Smooth muscle cell (in vitro differentiated cells): ENCODE data around the gene MTHFSD. TPM values are rescaled to one million over a fixed set of nuclear protein-coding genes. Genes with fewer than 3 reads are reported as not detected.

ENCODE experiments used
- DNase-seq: peaks from one replicate; lab custom pipeline; 2025; ENCODE audit not compliant: unreplicated experiment; lab: John Stamatoyannopoulos, UW
- H2AFZ ChIP-seq: fragments of 200-600 bp; sonication (generic); 2 replicates; pipeline ENCODE4 v1.6.0; 2016; ENCODE audit warnings: antibody characterized with exemption, low read depth, mild to moderate bottlenecking
- H3F3A ChIP-seq: fragments of 200-600 bp; sonication (generic); 2 replicates; pipeline ENCODE4 v1.6.0; 2017; ENCODE audit warnings: antibody characterized with exemption, low read depth
- H3K27ac ChIP-seq: fragments of 200-600 bp; sonication (generic); 2 replicates; pipeline ENCODE4 v1.5.1; 2016; ENCODE audit warnings: low read depth, mild to moderate bottlenecking
- H3K27me3 ChIP-seq: fragments of 200-600 bp; sonication (generic); 2 replicates; pipeline ENCODE4 v1.6.1; 2016; ENCODE audit warnings: low read depth, mild to moderate bottlenecking
- H3K36me3 ChIP-seq: fragments of 200-600 bp; sonication (generic); 2 replicates; pipeline ENCODE4 v1.5.1; 2016; ENCODE audit warnings: low read depth
- H3K4me1 ChIP-seq: fragments of 200-600 bp; sonication (generic); 2 replicates; pipeline ENCODE4 v1.5.1; 2016; ENCODE audit warnings: low read depth
- H3K4me2 ChIP-seq: fragments of 200-600 bp; sonication (generic); 2 replicates; pipeline ENCODE4 v1.6.0; 2016; ENCODE audit warnings: mild to moderate bottlenecking
- H3K4me3 ChIP-seq: fragments of 200-600 bp; sonication (generic); 2 replicates; pipeline ENCODE4 v1.5.1; 2016; ENCODE audit warnings: mild to moderate bottlenecking
- H3K79me2 ChIP-seq: fragments of 200-600 bp; sonication (generic); 2 replicates; pipeline ENCODE4 v1.6.0; 2016; ENCODE audit warnings: low read depth, mild to moderate bottlenecking
- H3K9ac ChIP-seq: fragments of 200-600 bp; sonication (generic); 2 replicates; pipeline ENCODE4 v1.6.0; 2016; ENCODE audit warnings: low read depth
- H3K9me3 ChIP-seq: fragments of 200-600 bp; sonication (generic); replicated peaks from 2 replicates; pipeline ENCODE4 v1.5.1; 2016; ENCODE audit warnings: low read depth
- H4K20me1 ChIP-seq: fragments of 200-600 bp; sonication (generic); 2 replicates; pipeline ENCODE4 v1.6.0; 2016; ENCODE audit warnings: low read depth
- WGBS: methylation state at CpG from one replicate; pipeline ENCODE4 v1.1.7; 2016; ENCODE audit warnings: low lambda C conversion rate; 5-methylcytosine and 5-hydroxymethylcytosine counted together
- polyA plus RNA-seq: library from polyadenylated mRNA; unstranded; fragments of >200 nt; fragmentation: Nextera tagmentation; extraction: Ambion mirVana; gene quantifications from 2 replicates; pipeline ENCODE4 v1.2.1, GENCODE V29; 2016
- total RNA-seq: library from RNA; depleted of rRNA; stranded (reverse); fragments of >200 nt; gene quantifications from 2 replicates; pipeline ENCODE4 v1.2.3, GENCODE V29; 2014
- TF ChIP-seq, protein P1 (sequence below): fragments of 200-600 bp; sonication (generic); IDR thresholded peaks from 2 replicates; pipeline ENCODE4 v1.5.1; 2017; ENCODE audit warnings: borderline replicate concordance, mild to moderate bottlenecking, antibody characterized with exemption; ENCODE audit not compliant: insufficient read depth, poor library complexity, severe bottlenecking

The MTHFSD gene
- total and polyA plus RNA-seq, 2 experiments from 2014 or later, result 13.3 to 23.0 TPM

DNA sequence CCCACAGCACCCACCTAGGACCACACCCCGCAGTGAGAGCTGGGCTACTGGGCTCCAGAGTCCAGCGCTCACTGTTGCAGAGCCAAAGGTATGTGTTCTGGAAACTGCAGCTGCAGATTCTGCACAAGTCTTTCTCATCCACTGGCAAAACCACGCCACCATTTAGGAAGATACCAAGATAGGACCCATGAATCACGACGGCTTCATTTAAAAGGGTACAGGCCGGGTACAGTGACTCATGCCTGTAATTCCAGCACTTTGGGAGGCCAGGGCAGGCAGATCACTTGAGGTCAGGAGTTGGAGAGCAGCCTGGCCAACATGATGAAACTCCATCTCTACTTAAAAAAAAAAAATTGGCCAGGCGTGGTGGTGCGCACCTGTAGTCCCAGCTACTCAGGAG is 25.9 kb downstream of the MTHFSD start:
- Histone ChIP-seq H3K36me3 (no peaks in the 10 kb centered on the region), H3K9me3 (no peaks in the 10 kb centered on the region), H3K79me2 (no peaks in the 10 kb centered on the region), H3K4me1 (no peaks in the 10 kb centered on the region), H3K4me2 (peak overlapping the region; percentile 15), H4K20me1 (no peaks in the 10 kb centered on the region), H3K4me3 (no peak overlapping the region), H3K9ac (no peak overlapping the region), H3K27ac (no peak overlapping the region), H3K27me3 (no peaks in the 10 kb centered on the region), H2AFZ (no peak overlapping the region), H3F3A (no peaks in the 10 kb centered on the region)
- no peak for DNase-seq
- 49% methylated on average over 8 of the region's 8 CpGs for WGBS
- TF ChIP-seq, protein P1, sequence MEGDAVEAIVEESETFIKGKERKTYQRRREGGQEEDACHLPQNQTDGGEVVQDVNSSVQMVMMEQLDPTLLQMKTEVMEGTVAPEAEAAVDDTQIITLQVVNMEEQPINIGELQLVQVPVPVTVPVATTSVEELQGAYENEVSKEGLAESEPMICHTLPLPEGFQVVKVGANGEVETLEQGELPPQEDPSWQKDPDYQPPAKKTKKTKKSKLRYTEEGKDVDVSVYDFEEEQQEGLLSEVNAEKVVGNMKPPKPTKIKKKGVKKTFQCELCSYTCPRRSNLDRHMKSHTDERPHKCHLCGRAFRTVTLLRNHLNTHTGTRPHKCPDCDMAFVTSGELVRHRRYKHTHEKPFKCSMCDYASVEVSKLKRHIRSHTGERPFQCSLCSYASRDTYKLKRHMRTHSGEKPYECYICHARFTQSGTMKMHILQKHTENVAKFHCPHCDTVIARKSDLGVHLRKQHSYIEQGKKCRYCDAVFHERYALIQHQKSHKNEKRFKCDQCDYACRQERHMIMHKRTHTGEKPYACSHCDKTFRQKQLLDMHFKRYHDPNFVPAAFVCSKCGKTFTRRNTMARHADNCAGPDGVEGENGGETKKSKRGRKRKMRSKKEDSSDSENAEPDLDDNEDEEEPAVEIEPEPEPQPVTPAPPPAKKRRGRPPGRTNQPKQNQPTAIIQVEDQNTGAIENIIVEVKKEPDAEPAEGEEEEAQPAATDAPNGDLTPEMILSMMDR, result no peak

DNA sequence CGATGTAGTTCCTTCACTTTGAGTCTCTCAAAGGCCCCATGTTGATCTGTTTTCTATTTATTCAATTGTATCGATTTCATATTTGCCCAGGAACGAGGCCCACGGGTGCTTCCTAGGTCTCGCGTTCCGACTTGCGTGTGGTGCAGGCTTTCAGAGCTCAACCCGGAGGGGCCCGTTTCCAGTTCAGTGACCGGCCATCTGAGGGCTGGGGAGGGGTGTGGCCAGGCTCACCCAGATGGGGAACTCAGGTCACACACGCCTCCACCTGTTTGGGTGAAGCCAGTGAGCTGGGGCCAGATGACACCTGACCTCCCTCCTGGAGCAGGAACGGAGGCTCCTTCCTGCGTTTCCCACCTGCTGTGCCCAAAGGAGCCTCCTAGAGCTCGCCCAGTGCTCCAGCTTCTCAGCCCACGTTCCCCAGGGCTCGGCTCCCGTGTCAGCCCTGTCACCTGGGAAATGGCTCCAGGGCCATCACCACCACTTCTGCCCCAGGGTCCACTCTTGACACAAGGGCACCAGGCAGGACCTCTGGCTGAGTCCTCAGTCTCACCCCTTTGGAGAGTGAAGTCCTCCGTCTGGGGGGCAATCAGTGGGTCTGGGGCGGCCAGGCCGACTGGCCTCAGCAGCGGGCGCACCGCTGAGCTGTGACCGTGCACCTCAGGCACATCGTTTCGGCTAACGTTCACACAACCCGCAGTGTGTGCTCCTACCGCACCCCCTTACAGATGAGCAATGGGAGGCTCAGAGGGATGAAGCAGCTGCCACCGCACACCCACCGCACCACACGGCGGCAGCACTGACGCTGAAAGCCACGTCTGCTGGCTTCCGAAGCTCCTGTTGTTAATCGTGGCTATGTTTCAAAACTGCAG is 26.7 kb downstream of the MTHFSD start:
- Histone ChIP-seq H3K4me3 (no peak overlapping the region), H3K27ac (no peak overlapping the region), H3K9me3 (no peaks in the 10 kb centered on the region), H3K27me3 (no peaks in the 10 kb centered on the region), H3K4me1 (no peaks in the 10 kb centered on the region), H2AFZ (no peak overlapping the region), H3K79me2 (no peaks in the 10 kb centered on the region), H4K20me1 (no peaks in the 10 kb centered on the region), H3K4me2 (peak overlapping the region; percentile 15), H3K9ac (no peak overlapping the region), H3K36me3 (no peaks in the 10 kb centered on the region), H3F3A (no peaks in the 10 kb centered on the region)
- TF ChIP-seq, protein P1, result no peak
- 92% methylated on average over 38 of the region's 38 CpGs for WGBS
- no peak for DNase-seq

DNA sequence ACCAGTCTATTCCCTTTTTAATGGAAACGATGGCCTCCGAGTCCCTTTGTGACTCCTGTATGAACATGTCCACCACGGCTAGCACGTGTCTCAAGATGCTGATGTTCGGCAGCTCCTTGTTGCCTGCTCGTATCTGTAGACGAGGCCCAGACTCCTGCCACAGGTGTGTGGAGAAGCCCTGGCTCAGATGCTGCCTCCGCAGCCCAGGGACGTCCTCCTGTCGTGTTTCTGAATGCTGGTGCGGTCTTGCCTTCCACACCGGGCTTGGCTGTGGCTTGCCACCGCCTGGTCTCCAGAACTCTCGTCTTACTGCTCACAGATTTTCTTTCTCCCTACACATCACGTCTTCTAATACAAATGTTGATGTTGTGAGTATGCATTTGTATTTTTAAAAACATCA is 27.7 kb downstream of the MTHFSD start:
- Histone ChIP-seq H3K27ac (no peak overlapping the region), H3K4me1 (no peaks in the 10 kb centered on the region), H3K27me3 (no peaks in the 10 kb centered on the region), H4K20me1 (no peaks in the 10 kb centered on the region), H3K9me3 (no peaks in the 10 kb centered on the region), H3K9ac (no peak overlapping the region), H3F3A (no peaks in the 10 kb centered on the region), H3K4me2 (no peak overlapping the region), H3K4me3 (no peak overlapping the region), H3K36me3 (no peaks in the 10 kb centered on the region), H2AFZ (no peak overlapping the region), H3K79me2 (no peaks in the 10 kb centered on the region)
- WGBS, result 97% methylated on average over 15 of the region's 15 CpGs
- TF ChIP-seq, protein P1, result no peak
- DNase-seq, result no peak

DNA sequence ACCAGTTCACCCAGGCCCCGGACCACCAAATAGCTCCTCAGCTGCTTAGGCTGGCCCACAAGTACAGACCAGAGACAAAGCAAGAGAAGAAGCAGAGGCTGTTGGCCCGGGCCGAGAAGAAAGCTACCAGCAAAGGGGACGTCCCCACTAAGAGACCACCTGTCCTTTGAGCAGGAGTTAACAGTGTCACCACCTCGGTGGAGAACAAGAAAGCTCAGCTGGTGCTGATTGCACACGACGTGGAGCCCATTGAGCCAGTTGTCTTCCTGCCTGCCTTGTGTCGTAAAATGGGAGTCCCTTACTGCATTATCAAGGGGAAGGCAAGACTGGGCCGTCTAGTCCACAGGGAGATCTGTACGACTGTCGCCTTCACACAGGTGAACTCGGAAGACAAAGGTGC is 29.3 kb downstream of the MTHFSD start:
- H3K79me2 ChIP-seq, result no peaks in the 10 kb centered on the region
- H3K27ac ChIP-seq, result no peak overlapping the region
- DNase-seq, result no peak
- H4K20me1 ChIP-seq, result no peaks in the 10 kb centered on the region
- no peak overlapping the region for H2AFZ ChIP-seq
- no peak overlapping the region for H3K4me3 ChIP-seq
- no peaks in the 10 kb centered on the region for H3F3A ChIP-seq
- WGBS, result 66% methylated on average over 12 of the region's 12 CpGs
- no peaks in the 10 kb centered on the region for H3K36me3 ChIP-seq
- TF ChIP-seq, protein P1, result no peak
- no peak overlapping the region for H3K4me2 ChIP-seq
- no peaks in the 10 kb centered on the region for H3K4me1 ChIP-seq
- no peaks in the 10 kb centered on the region for H3K27me3 ChIP-seq
- no peaks in the 10 kb centered on the region for H3K9me3 ChIP-seq
- no peak overlapping the region for H3K9ac ChIP-seq
